Measurements from ENCODE around the gene SPP2.

DNA sequence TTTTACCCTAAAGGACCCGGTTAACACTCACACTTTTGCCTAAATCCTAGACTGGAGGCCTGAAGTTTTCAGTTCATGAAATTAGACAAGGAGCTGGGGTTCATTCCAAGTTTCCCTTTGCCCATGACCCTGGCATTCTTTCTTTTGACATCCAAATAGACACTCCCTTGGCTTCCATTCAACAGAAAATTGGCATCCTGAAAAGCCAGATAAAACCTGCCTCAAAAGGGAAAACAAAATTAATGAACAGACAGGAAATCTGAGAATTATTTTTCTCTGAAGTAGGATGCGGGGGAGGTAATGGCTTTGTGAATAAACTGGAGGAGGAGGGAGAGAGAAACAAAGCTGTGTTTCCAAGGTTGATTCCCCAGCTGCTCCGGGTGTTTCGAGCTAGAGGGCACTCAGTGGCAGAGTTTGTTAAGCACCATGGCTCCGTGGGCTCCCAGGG lies 41.0 kb downstream of the SPP2 start:
- TF ChIP-seq, protein P1, sequence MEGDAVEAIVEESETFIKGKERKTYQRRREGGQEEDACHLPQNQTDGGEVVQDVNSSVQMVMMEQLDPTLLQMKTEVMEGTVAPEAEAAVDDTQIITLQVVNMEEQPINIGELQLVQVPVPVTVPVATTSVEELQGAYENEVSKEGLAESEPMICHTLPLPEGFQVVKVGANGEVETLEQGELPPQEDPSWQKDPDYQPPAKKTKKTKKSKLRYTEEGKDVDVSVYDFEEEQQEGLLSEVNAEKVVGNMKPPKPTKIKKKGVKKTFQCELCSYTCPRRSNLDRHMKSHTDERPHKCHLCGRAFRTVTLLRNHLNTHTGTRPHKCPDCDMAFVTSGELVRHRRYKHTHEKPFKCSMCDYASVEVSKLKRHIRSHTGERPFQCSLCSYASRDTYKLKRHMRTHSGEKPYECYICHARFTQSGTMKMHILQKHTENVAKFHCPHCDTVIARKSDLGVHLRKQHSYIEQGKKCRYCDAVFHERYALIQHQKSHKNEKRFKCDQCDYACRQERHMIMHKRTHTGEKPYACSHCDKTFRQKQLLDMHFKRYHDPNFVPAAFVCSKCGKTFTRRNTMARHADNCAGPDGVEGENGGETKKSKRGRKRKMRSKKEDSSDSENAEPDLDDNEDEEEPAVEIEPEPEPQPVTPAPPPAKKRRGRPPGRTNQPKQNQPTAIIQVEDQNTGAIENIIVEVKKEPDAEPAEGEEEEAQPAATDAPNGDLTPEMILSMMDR (conservative IDR thresholded peaks at IDR 0.05), result no peak
- TF ChIP-seq ZFX (IDR thresholded peaks at IDR 0.05), result no peak
